T-cell (primary cell): Measurements from ENCODE around the gene SIMC1. TPM values are rescaled to one million over a fixed set of nuclear protein-coding genes. Genes with fewer than 3 reads are reported as not detected.

Experiments used
- ATAC-seq, 4 experiments: fragments of 200-7000 bp in 3 of 4; fragments of 150-1000 bp in 1 of 4; cut with Tn5 transposase; replicated peaks in 1 of 4; 1 replicate in 3 of 4; 2 replicates in 1 of 4; pipeline ENCODE4 v1.10.0; 2021; ENCODE audit warnings: moderate library complexity in 3 of 4, mild to moderate bottlenecking in 2 of 4, moderate number of reproducible peaks in 1 of 4
- CTCF ChIA-PET, 2 donors: fragments of 300-600 bp; sonication (Branson Sonifier 250); formaldehyde crosslinking; loops; one replicate each; lab custom pipeline; 2022; ENCODE audit warnings: antibody characterized with exemption in 2 of 2; lab: Charles Lee
- POLR2A ChIA-PET, 2 donors: fragments of 300-600 bp; sonication (Branson Sonifier 250); formaldehyde crosslinking; loops; one replicate each; lab custom pipeline; 2022; ENCODE audit warnings: antibody characterized with exemption in 2 of 2; lab: Charles Lee
- DNase-seq, 35 experiments: peaks; one replicate each; pipeline versions ENCODE4 v3.0.0 to v3.0.0-alpha.2; 2013 to 2023
- H3K27ac ChIP-seq: one replicate; pipeline ENCODE4 v1.5.1; 2013; ENCODE audit warnings: low read length
- H3K27me3 ChIP-seq, 2 experiments: replicated peaks in 1 of 2; 1 replicate in 1 of 2; 2 replicates in 1 of 2; pipeline versions ENCODE4 v1.6.1 to v1.7.0; 2013; ENCODE audit warnings: low read length in 1 of 2, mixed read lengths in 1 of 2; ENCODE audit not compliant: control insufficient read depth in 2 of 2, insufficient read depth in 2 of 2; ENCODE audit errors: extremely low read depth in 1 of 2
- H3K36me3 ChIP-seq, 2 donors: 1 replicate in 1 of 2; 2 replicates in 1 of 2; pipeline versions ENCODE4 v1.6.1 to v1.7.0; 2013; ENCODE audit warnings: low read length in 1 of 2; ENCODE audit not compliant: control insufficient read depth in 2 of 2, insufficient read depth in 1 of 2; ENCODE audit errors: extremely low read depth in 1 of 2
- H3K4me1 ChIP-seq, 2 experiments: 1 replicate in 1 of 2; 2 replicates in 1 of 2; pipeline versions ENCODE4 v1.6.1 to v1.7.0; 2013; ENCODE audit warnings: low read length in 2 of 2, mixed read lengths in 1 of 2; ENCODE audit not compliant: insufficient read depth in 2 of 2, control insufficient read depth in 1 of 2; ENCODE audit errors: extremely low read depth in 1 of 2
- H3K4me3 ChIP-seq, 2 donors: 1 replicate in 1 of 2; 2 replicates in 1 of 2; pipeline versions ENCODE4 v1.5.1 to v1.7.0; 2013; ENCODE audit warnings: mild to moderate bottlenecking in 2 of 2, low read length in 1 of 2, moderate library complexity in 1 of 2; ENCODE audit not compliant: control insufficient read depth in 1 of 2; ENCODE audit errors: extremely low read depth in 1 of 2
- H3K9me3 ChIP-seq: 2 replicates; pipeline ENCODE4 v1.7.0; 2013
- H3K27ac Mint-ChIP-seq, 2 donors: one replicate each; pipeline ENCODE4 v1.8.0; 2020 to 2021; ENCODE audit warnings: mild to moderate bottlenecking in 2 of 2, mixed read lengths in 2 of 2
- H3K27me3 Mint-ChIP-seq, 2 donors: one replicate each; pipeline ENCODE4 v1.8.0; 2021 to 2022; ENCODE audit warnings: mixed read lengths in 2 of 2
- H3K36me3 Mint-ChIP-seq: one replicate; pipeline ENCODE4 v1.8.0; 2021; ENCODE audit warnings: mixed read lengths
- H3K4me1 Mint-ChIP-seq, 3 donors: one replicate each; pipeline ENCODE4 v1.8.0; 2020 to 2022; ENCODE audit warnings: mixed read lengths in 3 of 3, mild to moderate bottlenecking in 1 of 3
- H3K4me3 Mint-ChIP-seq, 3 donors: one replicate each; pipeline ENCODE4 v1.8.0; 2020 to 2022; ENCODE audit warnings: mild to moderate bottlenecking in 3 of 3, mixed read lengths in 3 of 3, moderate library complexity in 3 of 3
- H3K9me3 Mint-ChIP-seq, 3 donors: one replicate each; pipeline ENCODE4 v1.8.0; 2020 to 2022; ENCODE audit warnings: mixed read lengths in 3 of 3
- WGBS: methylation state at CpG from one replicate; pipeline ENCODE4 v1.1.5; 2013; ENCODE audit warnings: missing lambda C conversion rate; ENCODE audit not compliant: insufficient coverage; 5-methylcytosine and 5-hydroxymethylcytosine counted together
- total RNA-seq, 35 experiments: library from RNA in 6 of 35; stranded (reverse) in 6 of 35; fragments of 120-200 nt in 1 of 35; gene quantifications; one replicate each; pipeline versions ENCODE4 v1.2.1 to v1.2.4 and lab custom pipeline; 2013 to 2026

Gene SIMC1
- total RNA-seq, 5 donors from 2014 or later (not counting 1 experiment from before 2014, with no cell fraction given): 19.2 to 25.4 (median 24.1) TPM

GRCh38 chr5:176383961-176384360, 145.7 kb downstream of the SIMC1 start:
- Histone ChIP-seq H3K36me3 (peaks cover 17 to 50% of the 10 kb centered on the region in 2 donors), H3K27me3 (no peaks in the 10 kb centered on the region), H3K9me3 (no peaks in the 10 kb centered on the region), H3K27ac (no peak overlapping the region), H3K4me3 (no peak overlapping the region), H3K4me1 (peaks cover 10 to 19% of the 10 kb centered on the region in 2 experiments)
- DNase-seq (no peak), ATAC-seq (no peak)
- H3K27me3 Mint-ChIP-seq: no peaks in the 10 kb centered on the region
- no peak overlapping the region for H3K27ac Mint-ChIP-seq
- H3K4me3 Mint-ChIP-seq: no peak overlapping the region
- H3K36me3 Mint-ChIP-seq: peaks cover 38% of the 10 kb centered on the region
- ChIA-PET POLR2A (interaction anchor here in 1 of 2 donors (0.5 kb wide), 1 partner anchor 238 kb away, joined by 7 read pairs; no protein-coding TSS in a partner anchor), CTCF (no interaction called here)
- H3K4me1 Mint-ChIP-seq: peaks cover 26 to 27% (median 27%) of the 10 kb centered on the region in 3 donors
- H3K9me3 Mint-ChIP-seq: no peaks in the 10 kb centered on the region
- WGBS: 100% methylated on average over 1 of the region's 9 CpGs

- peaks cover 26 to 31% (median 29%) of the 10 kb centered on the region in 3 donors for H3K4me1 Mint-ChIP-seq
- DNase-seq (no peak), ATAC-seq (no peak)
- Histone ChIP-seq H3K4me3 (no peak overlapping the region), H3K27ac (no peak overlapping the region), H3K9me3 (no peaks in the 10 kb centered on the region), H3K36me3 (peaks cover 17 to 50% of the 10 kb centered on the region in 2 donors), H3K27me3 (no peaks in the 10 kb centered on the region), H3K4me1 (peaks cover 10 to 21% of the 10 kb centered on the region in 2 experiments)
- H3K27ac Mint-ChIP-seq: no peak overlapping the region
- H3K27me3 Mint-ChIP-seq: no peaks in the 10 kb centered on the region
- H3K9me3 Mint-ChIP-seq: no peaks in the 10 kb centered on the region
- ChIA-PET CTCF (no interaction called here), POLR2A (interaction anchor here in 1 of 2 donors (0.5 kb wide), 1 partner anchor 238 kb away, joined by 7 read pairs; no protein-coding TSS in a partner anchor)
- 97% methylated on average over 6 of the region's 8 CpGs for WGBS
- H3K36me3 Mint-ChIP-seq: peaks cover 38% of the 10 kb centered on the region
- no peak overlapping the region for H3K4me3 Mint-ChIP-seq
These were observed 146.2 kb downstream of the SIMC1 start for GRCh38 chr5:176384366-176384930.

DNA sequence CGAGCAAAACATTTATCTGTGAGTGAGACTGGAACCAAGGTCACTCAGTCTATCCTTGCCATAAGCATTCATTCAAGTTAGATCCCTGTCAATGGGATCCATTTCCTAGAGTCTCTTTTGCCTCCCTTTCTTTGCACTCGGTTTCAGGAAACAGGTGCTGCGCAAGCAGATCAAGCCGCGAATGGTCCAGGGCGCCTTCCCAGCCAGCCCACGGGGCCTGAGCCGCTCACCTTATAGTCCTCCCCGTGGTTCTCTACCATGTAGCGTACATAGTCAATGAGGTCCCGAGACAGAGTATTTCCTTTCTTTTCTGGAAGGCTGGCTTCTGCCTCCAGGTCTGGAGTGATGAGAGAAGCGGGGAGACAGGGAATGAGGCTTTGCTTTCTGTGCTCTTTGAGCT, 146.8 kb downstream of the SIMC1 start:
- peaks cover 36% of the 10 kb centered on the region for H3K36me3 Mint-ChIP-seq
- ChIA-PET CTCF (no interaction called here), POLR2A (no interaction called here)

DNA sequence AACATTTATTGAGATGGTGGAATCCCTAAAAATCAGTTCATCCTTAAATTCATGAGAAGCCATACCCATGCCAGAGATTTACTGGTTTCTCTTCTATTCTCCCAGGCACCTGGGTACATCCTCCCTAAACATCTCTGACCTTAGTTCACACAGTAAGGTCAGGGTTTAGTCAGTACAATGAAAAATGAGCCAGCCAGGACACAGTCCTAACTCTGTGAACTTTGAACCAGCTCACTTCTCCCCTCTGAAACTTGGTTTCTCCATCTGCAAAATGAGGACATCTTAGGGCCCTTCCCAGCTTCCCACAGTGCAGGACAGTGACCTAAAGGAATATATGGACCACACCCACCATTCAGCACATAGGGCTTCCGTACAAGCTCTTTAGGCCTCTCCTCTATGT, 148.3 kb downstream of the SIMC1 start:
- POLR2A ChIA-PET: no interaction called here
- Histone ChIP-seq H3K36me3 (peaks cover 16 to 60% of the 10 kb centered on the region in 2 donors), H3K4me1 (peaks cover 10 to 29% of the 10 kb centered on the region in 2 experiments), H3K4me3 (no peak overlapping the region), H3K9me3 (no peaks in the 10 kb centered on the region), H3K27ac (no peak overlapping the region), H3K27me3 (no peaks in the 10 kb centered on the region)
- Mint-ChIP-seq H3K4me1 (peaks cover 26 to 36% (median 36%) of the 10 kb centered on the region in 3 donors), H3K36me3 (peaks cover 36% of the 10 kb centered on the region), H3K9me3 (no peaks in the 10 kb centered on the region), H3K27me3 (no peaks in the 10 kb centered on the region), H3K27ac (peak overlapping the region in 1 of 2 donors; percentile 39), H3K4me3 (peak overlapping the region; percentile 89 to 99 (median 95))
- CTCF ChIA-PET: no interaction called here
- DNase-seq: no peak
- WGBS: no CpG with 5 or more reads among the region's 1 CpG
- no peak for ATAC-seq

More for the DNA sequence above, 146.8 kb downstream of the SIMC1 start:
- peaks cover 10 to 26% of the 10 kb centered on the region in 2 experiments for H3K4me1 ChIP-seq
- H3K4me3 ChIP-seq: no peak overlapping the region
- Mint-ChIP-seq H3K27me3 (no peaks in the 10 kb centered on the region), H3K4me1 (peaks cover 26 to 34% (median 32%) of the 10 kb centered on the region in 3 donors), H3K27ac (no peak overlapping the region), H3K9me3 (no peaks in the 10 kb centered on the region), H3K4me3 (no peak overlapping the region)
- no peak overlapping the region for H3K27ac ChIP-seq
- no peaks in the 10 kb centered on the region for H3K9me3 ChIP-seq
- ATAC-seq: no peak
- no peaks in the 10 kb centered on the region for H3K27me3 ChIP-seq
- peaks cover 17 to 50% of the 10 kb centered on the region in 2 donors for H3K36me3 ChIP-seq
- no peak for DNase-seq
- WGBS: 96% methylated on average over 7 of the region's 12 CpGs

DNA sequence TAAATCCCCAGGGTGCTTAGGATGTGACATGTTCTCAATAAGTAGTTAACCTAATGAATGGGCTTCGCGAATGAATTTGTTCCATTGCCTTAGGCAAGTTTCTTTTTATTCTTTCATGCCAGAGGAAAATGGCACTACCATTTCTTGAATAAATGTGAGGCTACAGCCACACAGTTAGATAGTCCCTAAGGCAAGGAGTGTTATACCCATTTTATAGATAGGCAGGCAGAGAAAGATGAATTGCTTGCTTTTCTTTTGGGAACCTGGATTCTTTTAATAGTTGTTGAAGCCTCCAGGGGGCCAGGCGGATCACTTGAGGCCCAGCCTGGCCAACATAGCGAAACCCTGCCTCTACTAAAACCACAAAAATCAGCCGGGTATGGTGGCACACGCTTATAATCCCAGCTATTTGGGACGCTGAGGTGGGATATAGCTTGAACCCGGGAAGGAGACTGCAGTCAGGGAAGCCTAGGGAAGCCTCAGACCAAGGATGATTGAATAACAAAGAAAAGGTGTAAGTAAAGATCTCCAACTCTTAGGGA, 149.2 kb downstream of the SIMC1 start:
- Histone ChIP-seq H3K4me3 (peak overlapping the region; percentile 82 to 95), H3K27me3 (no peaks in the 10 kb centered on the region), H3K9me3 (no peaks in the 10 kb centered on the region), H3K36me3 (peaks cover 11 to 60% of the 10 kb centered on the region in 2 donors), H3K4me1 (peaks cover 10 to 29% of the 10 kb centered on the region in 2 experiments), H3K27ac (no peak overlapping the region)
- Mint-ChIP-seq H3K36me3 (peaks cover 30% of the 10 kb centered on the region), H3K27ac (peak overlapping the region; percentile 100), H3K9me3 (no peaks in the 10 kb centered on the region), H3K4me1 (peaks cover 26 to 36% (median 36%) of the 10 kb centered on the region in 3 donors), H3K27me3 (no peaks in the 10 kb centered on the region), H3K4me3 (peak overlapping the region; percentile 89 to 99 (median 95))
- no peak for DNase-seq
- WGBS: 6% methylated on average over 2 of the region's 8 CpGs
- ChIA-PET CTCF (interaction anchor here in 1 of 2 donors (2.0 kb wide), 1 partner anchor 26 kb away, joined by 12 read pairs; the partner anchor contains the start of gene KIAA1191), POLR2A (no interaction called here)
- no peak for ATAC-seq

GRCh38 chr5:176388003-176388443, 149.8 kb downstream of the SIMC1 start:
- H3K27me3 ChIP-seq: no peaks in the 10 kb centered on the region
- WGBS: 0% methylated on average over 29 of the region's 29 CpGs
- POLR2A ChIA-PET: interaction anchor here in 1 of 2 donors (0.6 kb wide), 1 partner anchor 1718 kb away, joined by 3 read pairs; no protein-coding TSS in a partner anchor
- peak overlapping the region; percentile 82 to 95 for H3K4me3 ChIP-seq
- Mint-ChIP-seq H3K36me3 (peaks cover 26% of the 10 kb centered on the region), H3K9me3 (no peaks in the 10 kb centered on the region), H3K4me3 (peak overlapping the region; percentile 89 to 99 (median 95)), H3K27ac (peak overlapping the region; percentile 100), H3K27me3 (no peaks in the 10 kb centered on the region), H3K4me1 (peaks cover 26 to 36% (median 36%) of the 10 kb centered on the region in 3 donors)
- no peak overlapping the region for H3K27ac ChIP-seq
- peaks cover 10 to 29% of the 10 kb centered on the region in 2 experiments for H3K4me1 ChIP-seq
- ATAC-seq (no peak), DNase-seq (peak in 3 of 35 experiments; percentile 12 to 17 (median 13))
- peaks cover 7 to 57% of the 10 kb centered on the region in 2 donors for H3K36me3 ChIP-seq
- CTCF ChIA-PET: interaction anchor here in 1 of 2 donors (2.0 kb wide), 1 partner anchor 26 kb away, joined by 12 read pairs; the partner anchor contains the start of gene KIAA1191
- no peaks in the 10 kb centered on the region for H3K9me3 ChIP-seq
